ENCODE measurements around the gene ADAMTSL3.

GRCh38 chr15:83917432-83917831, 263.5 kb downstream of the ADAMTSL3 start:
- TF ChIP-seq, protein P1, sequence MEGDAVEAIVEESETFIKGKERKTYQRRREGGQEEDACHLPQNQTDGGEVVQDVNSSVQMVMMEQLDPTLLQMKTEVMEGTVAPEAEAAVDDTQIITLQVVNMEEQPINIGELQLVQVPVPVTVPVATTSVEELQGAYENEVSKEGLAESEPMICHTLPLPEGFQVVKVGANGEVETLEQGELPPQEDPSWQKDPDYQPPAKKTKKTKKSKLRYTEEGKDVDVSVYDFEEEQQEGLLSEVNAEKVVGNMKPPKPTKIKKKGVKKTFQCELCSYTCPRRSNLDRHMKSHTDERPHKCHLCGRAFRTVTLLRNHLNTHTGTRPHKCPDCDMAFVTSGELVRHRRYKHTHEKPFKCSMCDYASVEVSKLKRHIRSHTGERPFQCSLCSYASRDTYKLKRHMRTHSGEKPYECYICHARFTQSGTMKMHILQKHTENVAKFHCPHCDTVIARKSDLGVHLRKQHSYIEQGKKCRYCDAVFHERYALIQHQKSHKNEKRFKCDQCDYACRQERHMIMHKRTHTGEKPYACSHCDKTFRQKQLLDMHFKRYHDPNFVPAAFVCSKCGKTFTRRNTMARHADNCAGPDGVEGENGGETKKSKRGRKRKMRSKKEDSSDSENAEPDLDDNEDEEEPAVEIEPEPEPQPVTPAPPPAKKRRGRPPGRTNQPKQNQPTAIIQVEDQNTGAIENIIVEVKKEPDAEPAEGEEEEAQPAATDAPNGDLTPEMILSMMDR (IDR thresholded peaks at IDR 0.05), result no peak
- no peak for TF ChIP-seq POLR2A (IDR thresholded peaks at IDR 0.05; ENCODE audit: low read depth)
- no peak for TF ChIP-seq EP300 (IDR thresholded peaks at IDR 0.05)
- no peak for TF ChIP-seq POLR2AphosphoS5 (IDR thresholded peaks at IDR 0.05)

Measured in esophagus muscularis mucosa (tissue), 4 donors.